ENCODE measurements around the gene TSBP1.

The TSBP1 gene, protein sequence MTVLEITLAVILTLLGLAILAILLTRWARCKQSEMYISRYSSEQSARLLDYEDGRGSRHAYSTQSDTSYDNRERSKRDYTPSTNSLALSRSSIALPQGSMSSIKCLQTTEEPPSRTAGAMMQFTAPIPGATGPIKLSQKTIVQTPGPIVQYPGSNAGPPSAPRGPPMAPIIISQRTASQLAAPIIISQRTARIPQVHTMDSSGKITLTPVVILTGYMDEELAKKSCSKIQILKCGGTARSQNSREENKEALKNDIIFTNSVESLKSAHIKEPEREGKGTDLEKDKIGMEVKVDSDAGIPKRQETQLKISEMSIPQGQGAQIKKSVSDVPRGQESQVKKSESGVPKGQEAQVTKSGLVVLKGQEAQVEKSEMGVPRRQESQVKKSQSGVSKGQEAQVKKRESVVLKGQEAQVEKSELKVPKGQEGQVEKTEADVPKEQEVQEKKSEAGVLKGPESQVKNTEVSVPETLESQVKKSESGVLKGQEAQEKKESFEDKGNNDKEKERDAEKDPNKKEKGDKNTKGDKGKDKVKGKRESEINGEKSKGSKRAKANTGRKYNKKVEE

DNA sequence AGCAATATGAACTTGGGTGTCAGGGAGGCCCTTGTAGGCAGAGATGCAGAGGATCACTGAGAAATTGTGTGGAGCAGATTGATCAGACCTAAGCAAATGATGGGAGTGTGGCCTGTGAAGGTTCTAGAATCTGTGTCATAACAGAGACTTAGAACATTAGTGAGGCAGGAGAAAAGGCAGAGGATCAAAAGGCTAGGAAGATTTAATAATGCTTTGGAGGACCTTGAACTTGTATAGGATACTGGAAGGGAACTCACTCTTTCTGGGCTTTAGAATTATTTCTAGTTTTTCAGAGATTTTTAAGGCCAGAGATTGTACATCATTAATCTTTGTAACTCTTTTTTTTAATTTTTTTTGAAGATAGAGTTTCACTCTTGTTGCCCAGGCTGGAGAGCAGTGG is at the start of gene TSBP1:
TSBP1 (minus strand) TSS at position 101 of the 400 bp plus-strand sequence. CDS start 197 bp downstream, outside the sequence.
- no peak for DNase-seq

DNA sequence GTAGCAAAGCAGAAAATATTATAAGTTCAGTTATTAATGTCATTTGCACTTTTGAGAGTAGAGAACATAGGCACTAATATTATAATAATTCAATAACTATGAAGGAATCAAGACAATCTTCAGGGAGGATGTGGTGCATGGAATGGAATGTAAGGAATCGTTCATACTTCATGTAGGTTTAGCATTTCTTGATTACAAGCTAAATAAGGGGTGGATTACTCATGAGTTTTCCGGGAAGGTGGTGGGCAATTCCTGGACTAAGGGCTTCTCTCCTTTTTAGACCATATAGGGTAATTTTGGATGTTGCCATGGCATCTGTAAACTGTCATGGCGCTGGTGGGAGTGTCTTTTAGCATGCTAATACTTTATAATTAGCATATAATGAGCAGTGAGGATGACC is 44.3 kb upstream of the TSBP1 start:
- DNase-seq: no peak

DNA sequence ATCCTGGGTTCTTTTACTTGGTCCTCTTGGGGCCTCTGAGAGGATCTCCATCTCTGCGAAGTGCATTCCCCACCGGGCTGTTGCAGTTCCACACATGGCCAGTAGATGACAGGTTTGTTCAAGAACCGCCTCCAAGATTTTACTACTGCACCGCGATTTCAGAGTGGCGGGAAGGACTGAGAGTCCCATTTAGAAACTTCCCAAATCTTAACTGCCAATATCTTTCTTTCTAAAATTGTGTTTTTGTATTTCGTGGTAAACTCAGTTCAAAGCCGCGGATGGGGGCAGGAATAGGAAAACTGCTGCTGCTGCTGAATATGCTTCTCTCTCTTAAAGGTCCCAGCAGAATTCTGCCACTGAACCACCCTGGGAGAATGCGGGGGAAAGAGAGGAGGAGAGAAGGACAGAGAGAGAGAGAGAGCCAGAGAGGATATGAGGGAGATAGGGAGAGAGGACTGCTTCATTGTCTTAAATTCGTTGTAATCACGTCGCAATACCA is 43.9 kb upstream of the TSBP1 start:
- peak; percentile 9 for DNase-seq

DNA sequence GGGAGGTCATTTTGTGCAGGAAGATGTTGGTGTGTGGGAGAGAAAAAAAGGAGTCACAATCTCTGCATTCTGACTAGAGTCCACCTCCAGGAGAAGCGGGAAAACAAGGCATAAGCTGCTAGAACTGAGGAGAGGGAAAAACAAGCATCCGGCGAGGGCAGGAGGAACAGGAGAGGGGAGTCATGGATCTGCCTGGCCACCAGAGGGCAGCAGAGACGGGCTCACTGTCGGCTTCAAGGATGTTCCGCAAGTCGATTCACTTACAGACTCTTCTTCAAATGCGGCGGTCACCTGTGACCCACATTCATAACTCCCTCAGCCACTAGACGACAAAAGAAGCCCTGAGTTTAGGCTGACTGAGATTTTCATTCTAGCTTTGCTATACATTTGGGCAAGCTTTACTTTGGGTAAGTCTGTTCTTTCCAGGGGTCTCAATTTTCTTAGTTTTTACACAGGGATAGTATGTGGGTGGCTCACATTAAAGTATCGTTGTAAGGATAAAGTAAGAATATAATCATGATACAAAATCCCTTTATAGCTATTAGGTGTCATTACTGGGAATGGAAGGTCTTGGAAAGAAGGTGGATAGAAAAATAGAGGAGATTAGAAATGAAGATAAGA is 41.8 kb upstream of the TSBP1 start:
- peak; percentile 32 for DNase-seq

DNA sequence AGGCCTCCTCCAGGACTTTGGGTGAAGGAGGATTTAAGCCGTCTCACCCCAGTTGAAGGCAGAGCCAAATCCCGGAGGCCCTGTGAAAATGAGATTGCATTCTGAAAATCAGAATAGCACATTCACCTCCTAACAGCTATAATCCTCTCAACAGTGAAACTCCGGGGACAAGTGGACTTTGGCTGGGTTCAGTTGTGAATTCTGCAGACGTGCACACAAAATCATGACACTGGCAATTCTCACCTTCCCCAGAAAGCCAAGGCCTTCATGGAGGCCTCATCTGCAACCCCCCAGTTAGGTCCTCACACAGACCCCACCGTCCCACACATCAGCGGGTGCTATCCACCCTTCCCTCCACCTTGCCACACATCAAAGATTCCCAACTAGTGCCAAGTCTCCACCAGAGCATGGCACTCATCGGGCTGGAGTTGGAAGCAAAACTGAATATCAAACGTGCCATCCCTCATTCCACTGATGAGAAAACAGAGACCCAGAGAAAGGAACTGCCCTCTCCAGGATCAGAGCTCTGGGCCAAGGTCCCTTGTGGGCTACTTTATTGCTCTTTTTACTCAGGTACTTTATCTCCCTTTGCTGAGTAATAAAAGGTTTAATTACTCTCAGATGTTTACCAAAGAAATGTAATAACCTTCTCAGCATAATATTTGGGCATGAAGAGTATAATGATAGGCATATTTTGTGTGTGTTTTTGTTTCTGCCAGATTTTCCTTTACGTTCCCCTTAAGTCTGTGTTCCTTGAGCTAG is 40.0 kb upstream of the TSBP1 start:
- no peak for DNase-seq

DNA sequence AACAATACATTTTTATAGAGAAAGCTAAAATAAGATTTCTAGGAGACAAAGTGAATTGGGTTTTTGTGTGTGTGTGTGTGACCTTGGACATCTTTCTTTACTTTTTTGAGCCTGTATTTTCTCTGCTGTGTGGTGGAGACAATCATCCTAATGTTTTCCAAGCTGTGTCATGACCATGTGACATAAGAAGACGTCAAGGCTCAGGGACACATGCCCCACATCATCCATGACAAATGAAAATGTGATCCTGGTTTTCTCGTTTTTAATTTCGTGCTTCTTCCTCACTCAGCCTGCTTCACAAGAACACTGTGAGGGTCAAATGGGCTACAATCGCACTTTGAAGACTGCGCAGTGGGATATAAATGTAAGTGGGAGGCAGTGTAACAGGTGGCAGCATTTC is 39.2 kb upstream of the TSBP1 start:
- DNase-seq: no peak

DNA sequence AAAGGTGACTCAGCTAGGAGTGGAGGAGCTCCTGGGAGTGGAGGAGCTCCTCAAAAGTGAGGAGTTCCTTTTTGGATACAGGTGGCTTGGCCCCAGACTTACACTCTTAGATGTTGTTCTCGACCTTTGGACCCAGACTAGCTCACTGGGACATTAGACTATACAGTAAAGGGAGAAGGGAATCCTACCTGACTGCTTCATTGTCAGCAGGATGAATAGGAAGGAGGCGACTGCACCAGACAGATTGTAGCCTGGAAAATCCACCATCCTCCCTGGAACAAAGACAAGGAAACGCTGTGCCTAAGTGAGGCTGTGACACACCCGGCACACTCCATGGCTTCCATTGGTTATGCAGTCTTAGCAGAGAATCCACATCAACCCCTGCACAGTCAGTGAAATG is 35.2 kb upstream of the TSBP1 start, which contains the start of gene BTNL2:
BTNL2 (minus strand) TSS at position 325 of the 400 bp plus-strand sequence; CDS start at position 267, 58 bp downstream.
- no peak for DNase-seq

DNA sequence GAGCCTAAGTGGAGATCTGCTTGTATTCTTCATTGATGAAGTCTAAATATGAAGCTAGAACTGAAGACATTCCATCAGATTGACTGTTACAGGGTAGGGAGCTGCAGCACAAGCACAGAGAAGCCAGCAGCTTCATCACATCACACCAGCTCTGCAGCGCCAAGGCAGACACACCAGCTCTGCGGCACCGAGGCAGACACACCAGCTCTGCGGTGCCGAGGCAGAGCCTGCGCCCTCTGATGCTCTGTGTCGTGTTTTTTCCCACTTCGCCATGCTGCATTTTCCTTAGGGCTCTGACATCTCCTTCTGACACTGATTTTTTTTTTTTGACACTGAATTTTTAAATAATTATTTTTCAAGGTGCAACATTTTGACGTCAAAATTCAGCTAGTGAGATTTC is 34.5 kb upstream of the TSBP1 start:
- no peak for DNase-seq

DNA sequence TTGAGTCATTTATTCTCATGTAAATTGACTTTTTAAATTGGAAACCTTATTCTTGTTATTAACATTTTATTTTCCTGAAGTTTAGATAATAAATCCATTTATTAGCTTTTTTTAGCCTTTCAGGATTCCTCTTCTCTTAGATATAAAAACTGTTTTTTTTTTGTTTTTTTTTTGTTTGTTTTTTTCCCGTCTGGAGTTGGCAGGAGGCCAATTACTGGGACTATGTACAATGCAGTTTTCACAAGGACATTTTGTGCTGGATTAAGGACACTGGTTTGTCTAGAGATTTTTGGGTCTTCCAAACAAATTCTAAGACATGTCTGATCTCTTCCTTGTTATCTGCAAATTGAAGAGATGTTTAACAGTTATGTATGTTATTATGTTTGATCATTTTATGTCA is 34.0 kb upstream of the TSBP1 start:
- no peak for DNase-seq

DNA sequence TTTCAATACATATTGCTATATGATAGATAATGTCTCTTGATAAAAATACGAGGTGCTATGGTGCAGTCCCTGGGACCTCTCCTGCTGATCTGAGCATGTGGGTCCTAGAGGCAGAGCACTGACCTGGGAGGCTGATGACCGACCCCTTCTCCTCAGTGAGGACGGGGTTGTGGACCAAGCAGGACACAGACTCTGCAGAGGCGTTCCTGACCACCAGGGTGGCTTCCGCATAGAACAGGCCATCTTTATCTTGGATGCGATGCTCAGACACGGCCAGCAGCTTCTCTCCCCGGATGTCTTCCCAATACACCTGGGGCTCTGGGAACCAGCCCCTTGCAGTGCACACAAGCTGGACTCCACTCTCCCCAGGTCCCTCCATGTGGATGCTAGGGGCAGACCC is 31.1 kb upstream of the TSBP1 start:
- DNase-seq: no peak

DNA sequence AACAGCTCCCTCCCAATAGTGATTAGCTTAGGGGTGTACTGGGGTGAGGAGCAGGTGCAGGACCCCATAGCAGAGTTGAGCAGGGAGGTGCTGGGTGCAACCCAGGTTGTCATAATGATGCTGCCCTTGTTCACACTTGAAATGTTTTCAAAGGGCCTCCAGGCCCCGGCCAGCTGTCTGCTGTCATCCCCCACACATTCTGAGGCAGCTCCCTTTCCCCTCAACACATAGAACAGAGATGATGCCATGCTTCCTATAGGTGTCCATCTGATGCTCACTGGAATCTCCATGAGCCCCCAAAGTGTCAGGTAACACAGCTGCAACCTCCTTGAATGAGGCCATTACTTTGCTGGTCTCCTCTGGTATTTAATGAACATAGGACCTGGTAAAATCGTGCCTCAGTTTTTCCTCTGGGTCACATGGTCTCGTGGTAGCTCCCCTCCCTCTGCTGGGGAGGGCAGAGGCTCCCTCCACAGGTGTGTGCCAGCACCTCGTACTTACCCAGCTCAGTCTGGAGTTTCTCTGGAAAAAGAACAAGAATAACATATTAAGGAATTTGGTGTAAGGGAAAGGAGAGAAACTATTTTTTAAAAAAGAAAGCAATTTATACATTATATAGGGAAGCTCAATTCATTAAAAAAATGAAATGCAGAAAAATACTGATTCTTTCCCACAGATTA is 29.7 kb upstream of the TSBP1 start:
- no peak for DNase-seq

DNA sequence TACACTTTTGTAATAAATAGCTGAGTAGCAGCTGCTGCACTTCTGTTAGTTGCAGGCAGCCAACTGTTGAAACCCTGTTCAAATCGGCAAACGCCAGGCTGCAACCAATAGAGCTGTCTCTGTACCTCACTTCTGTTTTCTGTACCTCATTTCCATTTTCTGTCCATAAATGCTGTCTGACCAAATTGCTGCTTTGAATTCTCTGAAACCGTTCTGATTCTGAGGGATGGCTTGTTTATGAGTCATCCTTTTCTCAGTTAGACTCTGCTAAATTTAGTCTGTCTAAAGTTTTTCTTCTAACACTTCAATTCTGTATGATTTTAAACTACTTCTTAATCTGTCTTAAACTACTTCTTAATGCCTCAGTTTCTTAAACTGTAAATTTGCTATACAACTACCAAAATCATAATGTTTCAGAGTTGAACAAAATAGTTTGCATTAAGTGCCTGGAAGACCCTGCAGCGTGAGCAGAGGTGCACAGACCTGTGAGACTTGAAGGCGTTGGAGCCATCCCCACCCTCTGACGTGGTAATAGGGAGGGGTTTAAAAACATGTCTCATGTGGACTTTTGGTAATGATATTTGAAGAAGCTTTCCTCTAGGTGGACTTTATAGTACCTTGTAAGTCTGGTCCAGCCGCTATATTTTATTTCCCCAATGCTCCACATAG is 25.7 kb upstream of the TSBP1 start:
- DNase-seq: no peak

DNA sequence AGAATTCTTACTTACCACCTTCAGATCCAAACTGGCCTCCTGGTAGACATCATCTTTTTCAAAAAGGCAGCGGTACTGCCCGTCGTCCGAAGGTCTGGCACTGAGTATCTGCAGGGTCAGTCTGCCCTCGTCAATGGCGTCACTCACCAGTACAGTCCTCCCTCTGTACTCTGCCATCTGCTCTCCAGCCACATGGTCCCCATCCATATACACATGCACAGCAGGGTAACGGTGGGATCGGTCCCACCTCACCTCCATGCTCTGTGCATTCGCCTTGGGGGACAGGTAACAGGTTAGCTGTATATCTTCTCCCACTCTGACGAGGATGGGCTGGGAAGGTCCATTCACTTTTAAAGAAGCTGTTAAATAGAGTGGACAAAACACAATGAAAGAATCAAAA is 24.3 kb upstream of the TSBP1 start:
- DNase-seq: no peak

DNA sequence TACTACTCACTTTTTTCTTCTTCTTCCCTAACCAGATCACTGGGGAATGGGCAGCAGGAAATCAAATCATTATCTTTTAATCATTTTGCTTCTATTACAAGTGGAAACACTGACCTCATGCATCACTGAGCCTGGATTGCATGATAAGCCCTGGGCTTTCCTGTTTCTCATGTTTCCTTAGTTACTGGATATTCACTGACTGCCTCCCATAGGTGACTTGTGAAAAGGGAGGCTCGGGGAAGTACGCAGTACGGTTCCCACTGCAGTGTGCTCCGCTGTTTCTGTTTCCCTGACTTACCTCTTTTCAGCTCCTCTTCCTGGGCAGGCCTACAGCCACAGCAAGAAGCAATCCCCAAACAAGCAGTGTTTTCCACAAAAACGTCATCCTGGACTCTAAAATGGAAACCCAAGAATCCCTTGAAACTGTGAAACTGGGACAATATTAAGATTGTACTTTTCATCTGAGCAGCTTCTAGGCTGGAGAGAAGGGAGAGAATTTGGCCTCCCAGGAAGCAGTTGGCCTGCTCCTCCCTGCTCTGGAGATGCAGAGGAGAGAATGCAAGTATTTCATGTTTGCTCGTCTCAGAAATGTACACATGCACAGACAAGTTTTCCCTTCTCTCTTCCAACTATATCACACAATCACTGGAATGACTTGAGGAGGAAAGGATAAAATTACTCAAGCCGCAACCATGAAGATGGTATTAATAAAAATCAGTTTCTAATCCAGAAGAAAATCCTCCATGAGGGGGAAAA is 22.1 kb upstream of the TSBP1 start:
- DNase-seq: no peak

DNA sequence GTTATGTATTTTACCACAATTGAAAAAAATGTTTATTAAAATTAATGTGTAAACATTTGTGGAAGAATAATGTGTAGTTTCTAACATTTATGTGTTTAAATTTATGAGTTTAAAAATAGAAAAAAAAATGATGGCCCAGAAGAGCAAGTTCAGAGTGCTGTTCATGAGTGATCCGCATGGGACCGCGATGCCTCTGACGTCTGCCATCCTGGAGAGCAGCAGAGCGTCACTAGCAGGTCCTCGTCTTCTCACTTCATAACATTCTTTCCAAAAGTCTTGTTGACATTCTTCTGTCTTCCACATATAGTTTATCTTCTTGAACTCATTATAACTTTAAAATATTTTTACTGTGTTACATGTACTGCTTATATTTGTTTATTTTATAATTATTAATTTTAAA is 19.8 kb upstream of the TSBP1 start:
- no peak for DNase-seq

DNA sequence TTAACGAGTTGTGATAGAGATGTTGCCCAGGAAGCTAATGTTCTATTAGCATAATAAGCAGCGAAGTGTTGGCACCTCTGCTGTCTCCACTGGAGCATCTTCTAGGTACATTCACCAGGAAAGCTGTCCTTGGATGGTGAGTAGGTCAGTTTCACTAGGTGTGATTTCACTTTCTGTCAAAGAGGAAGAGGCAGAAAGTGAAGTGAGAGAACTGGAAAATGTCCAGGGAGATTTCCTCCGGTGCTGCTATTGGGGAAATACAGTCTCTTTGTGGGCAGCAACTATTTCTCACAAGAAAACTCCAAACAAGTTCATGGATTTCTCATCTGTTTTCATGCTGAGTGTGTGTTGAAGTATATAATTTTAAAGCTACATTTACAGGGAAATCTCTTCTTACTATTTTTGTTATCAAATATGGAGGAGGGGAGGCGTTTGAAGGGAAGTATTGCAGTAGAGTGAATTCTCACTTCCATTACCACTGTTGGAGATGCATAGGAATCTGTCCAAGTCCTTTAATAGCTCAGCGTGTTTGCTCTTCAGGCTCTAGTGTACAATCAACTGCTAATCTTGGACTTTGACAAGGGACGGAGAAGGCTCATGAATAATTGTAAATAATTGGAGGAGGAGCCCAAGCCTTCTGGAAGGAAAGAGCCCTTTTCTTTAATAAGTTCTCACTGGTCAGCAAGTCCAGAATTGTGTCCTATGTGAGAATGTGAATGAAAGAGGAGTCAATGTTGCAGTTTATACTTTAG is 16.1 kb upstream of the TSBP1 start:
- no peak for DNase-seq

DNA sequence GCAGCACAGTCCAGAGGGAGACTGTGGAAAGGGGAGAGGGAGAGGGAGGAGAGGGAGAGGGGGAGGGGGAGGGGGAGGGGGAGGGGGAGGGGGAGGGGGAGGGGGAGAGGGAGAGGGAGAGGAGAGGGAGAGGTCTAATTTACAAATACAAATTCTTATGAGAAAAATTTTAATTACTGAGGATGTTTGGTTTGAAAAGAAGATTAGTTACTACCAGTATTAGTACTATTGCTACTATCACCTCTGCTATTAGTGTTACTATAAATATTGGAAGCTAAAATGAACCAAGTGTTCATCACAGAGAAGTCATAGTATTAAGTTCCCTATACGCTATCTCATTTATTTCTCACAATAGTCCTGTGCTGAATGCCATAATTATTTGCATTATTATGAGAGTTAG is 14.3 kb upstream of the TSBP1 start:
- DNase-seq: no peak

DNA sequence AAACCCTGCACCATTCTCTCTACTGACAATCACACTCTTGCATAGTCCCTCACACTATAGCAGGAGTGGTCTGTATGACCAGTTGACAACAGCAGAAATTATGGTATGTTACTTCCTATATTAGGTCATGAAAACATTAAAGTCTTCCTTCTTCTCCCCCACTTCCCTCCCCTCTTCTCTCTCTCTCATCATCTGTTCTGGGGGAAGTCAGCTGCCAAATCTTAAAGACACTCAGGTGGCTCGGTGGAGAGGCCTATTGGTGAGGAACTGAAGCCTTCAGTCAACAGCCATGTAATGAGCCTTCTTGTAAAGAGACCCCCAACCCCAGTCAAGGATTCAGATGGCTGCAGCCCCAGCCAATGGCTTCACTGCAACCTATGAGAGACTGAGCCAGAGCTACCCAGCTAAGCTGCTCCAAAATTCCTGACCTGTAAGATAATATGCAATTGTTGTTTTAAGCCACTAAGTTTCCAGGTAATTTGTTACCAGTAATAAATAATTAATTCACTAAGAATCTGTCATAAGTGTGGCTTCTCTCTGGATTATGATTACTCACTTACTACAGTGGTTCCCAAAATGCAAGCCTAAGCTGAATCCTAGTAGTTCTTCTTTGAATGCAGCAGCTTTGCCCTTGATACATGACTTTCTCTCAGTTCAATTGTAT is 11.2 kb upstream of the TSBP1 start:
- DNase-seq: no peak

DNA sequence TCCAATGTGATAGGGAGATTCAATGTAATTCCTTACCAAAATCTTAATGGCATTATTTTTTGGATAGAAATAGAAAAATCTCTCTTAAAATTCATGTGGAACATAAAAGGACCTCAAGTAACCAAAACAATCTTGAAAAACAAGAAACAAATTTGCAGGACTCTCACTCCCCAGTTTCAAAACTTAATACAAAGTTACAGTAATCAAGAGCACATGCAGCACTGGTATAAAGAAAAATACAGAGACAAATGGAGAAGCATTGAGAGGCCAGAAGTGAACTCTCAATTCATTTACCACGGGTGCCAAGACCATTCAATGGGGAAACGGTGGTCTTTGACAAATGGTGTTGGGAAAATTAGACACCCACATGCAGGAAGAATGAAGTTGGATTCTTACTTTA is 7.8 kb upstream of the TSBP1 start:
- no peak for DNase-seq
